H1 (cell line): ENCODE data around the gene KLF4. TPM values are rescaled to one million over a fixed set of nuclear protein-coding genes. Genes with fewer than 3 reads are reported as not detected.
"Not testable (repeated sequence)": the region's sequence is repeated elsewhere in the genome, so short reads cannot be mapped to it uniquely, and the experiment has no call there.

Experiments used
- CTCF ChIA-PET: fragments of 300-600 bp; sonication (Branson Sonifier 250); formaldehyde crosslinking; loops from one replicate; lab custom pipeline; 2021; ENCODE audit not compliant: partially characterized antibody; lab: Charles Lee
- POLR2A ChIA-PET: fragments of 300-600 bp; sonication (Branson Sonifier 250); formaldehyde crosslinking; loops from one replicate; lab custom pipeline; 2021; ENCODE audit warnings: inconsistent platforms; ENCODE audit not compliant: partially characterized antibody; lab: Charles Lee
- DNase-seq, 2 experiments: peaks; one replicate each; pipeline versions ENCODE4 v3.0.0 to v3.0.0-alpha.2; 2010 to 2022; ENCODE audit warnings: low spot score in 2 of 2, low read depth in 1 of 2, mixed read lengths in 1 of 2
- FAIRE-seq: peaks from 2 replicates; lab custom pipeline; 2011; peaks lifted over from hg19 to GRCh38; lab: Jason Lieb, UNC
- H2AFZ ChIP-seq: 2 replicates; pipeline ENCODE4 v1.8.1; 2012; ENCODE audit warnings: low read length, inconsistent platforms
- H2AK5ac ChIP-seq: 2 replicates; pipeline ENCODE4 v1.6.1; 2013; ENCODE audit warnings: low read depth, low read length
- H2BK120ac ChIP-seq: replicated peaks from 2 replicates; pipeline ENCODE3; 2013; ENCODE audit warnings: low read depth, low read length, inconsistent platforms
- H2BK12ac ChIP-seq: 2 replicates; pipeline ENCODE4 v1.6.1; 2013; ENCODE audit warnings: low read depth, low read length
- H2BK15ac ChIP-seq: 2 replicates; pipeline ENCODE4 v1.6.1; 2013; ENCODE audit warnings: low read length
- H2BK20ac ChIP-seq: 2 replicates; pipeline ENCODE4 v1.6.1; 2013; ENCODE audit warnings: low read length
- H2BK5ac ChIP-seq: 2 replicates; pipeline ENCODE4 v1.6.1; 2013; ENCODE audit warnings: low read depth, low read length
- H3K14ac ChIP-seq: 2 replicates; pipeline ENCODE4 v1.6.1; 2013; ENCODE audit warnings: inconsistent platforms; ENCODE audit not compliant: insufficient read length
- H3K18ac ChIP-seq: 2 replicates; pipeline ENCODE4 v1.6.1; 2013; ENCODE audit warnings: low read length; ENCODE audit errors: extremely low read depth
- H3K23ac ChIP-seq: 2 replicates; pipeline ENCODE4 v1.6.1; 2013; ENCODE audit warnings: inconsistent platforms; ENCODE audit not compliant: insufficient read length
- H3K23me2 ChIP-seq: 2 replicates; pipeline ENCODE4 v1.6.1; 2013; ENCODE audit warnings: low read depth, low read length
- H3K27ac ChIP-seq: 2 replicates; pipeline ENCODE4 v1.6.1; 2011; ENCODE audit warnings: low read depth, low read length, inconsistent platforms
- H3K27me3 ChIP-seq, 4 experiments: replicated peaks in 1 of 4; 1 replicate in 1 of 4; 2 replicates in 3 of 4; pipeline versions ENCODE4 v1.6.1 to v1.8.1; 2011 to 2013; ENCODE audit warnings: low read length in 3 of 4, mild to moderate bottlenecking in 3 of 4, inconsistent platforms in 2 of 4, mixed read lengths in 2 of 4, moderate library complexity in 1 of 4; ENCODE audit not compliant: control insufficient read depth in 3 of 4, insufficient read depth in 3 of 4; ENCODE audit errors: extremely low read depth in 1 of 4
- H3K36me3 ChIP-seq, 4 experiments: 2 replicates each; pipeline versions ENCODE4 v1.6.1 to v1.8.1; 2011 to 2013; ENCODE audit warnings: mild to moderate bottlenecking in 4 of 4, low read length in 3 of 4, moderate library complexity in 2 of 4, control low read depth in 1 of 4, inconsistent platforms in 1 of 4; ENCODE audit not compliant: insufficient read depth in 4 of 4, control insufficient read depth in 2 of 4
- H3K4ac ChIP-seq: replicated peaks from 2 replicates; pipeline ENCODE3; 2013; ENCODE audit warnings: low read length, low read depth, mixed read lengths, inconsistent platforms; ENCODE audit not compliant: insufficient read length
- H3K4me1 ChIP-seq, 4 experiments: replicated peaks in 1 of 4; 1 replicate in 1 of 4; 2 replicates in 3 of 4; pipeline versions ENCODE4 v1.6.1 to v1.8.1; 2011 to 2013; ENCODE audit warnings: low read length in 3 of 4, inconsistent platforms in 2 of 4, mixed read lengths in 1 of 4; ENCODE audit not compliant: insufficient read depth in 4 of 4, control insufficient read depth in 3 of 4
- H3K4me2 ChIP-seq, 2 experiments: 2 replicates each; pipeline versions ENCODE4 v1.6.1 to v1.8.1; 2011 to 2013; ENCODE audit warnings: low read depth in 2 of 2, low read length in 2 of 2, control low read depth in 1 of 2, inconsistent platforms in 1 of 2, mild to moderate bottlenecking in 1 of 2; ENCODE audit not compliant: insufficient read depth in 1 of 2
- H3K4me3 ChIP-seq, 4 experiments: fragments of 200-600, 300-600 bp in 1 of 4; sonication (generic), shearing (Covaris generic), sonication (Bioruptor Twin) in 1 of 4; 2 replicates each; pipeline versions ENCODE4 v1.5.1 to v1.8.1; 2011 to 2016; ENCODE audit warnings: low read length in 4 of 4, low read depth in 3 of 4, control low read depth in 2 of 4, inconsistent platforms in 2 of 4, mild to moderate bottlenecking in 2 of 4, mixed read lengths in 1 of 4, moderate library complexity in 1 of 4; ENCODE audit not compliant: insufficient read depth in 2 of 4; ENCODE audit errors: extremely low read depth in 1 of 4
- H3K56ac ChIP-seq: replicated peaks from 2 replicates; pipeline ENCODE3; 2013; ENCODE audit warnings: low read depth, mild to moderate bottlenecking, mixed read lengths, low read length, inconsistent platforms; ENCODE audit not compliant: insufficient read length
- H3K79me1 ChIP-seq: 2 replicates; pipeline ENCODE4 v1.6.1; 2013; ENCODE audit warnings: low read depth, low read length, control low read depth
- H3K79me2 ChIP-seq, 2 experiments: 2 replicates each; pipeline versions ENCODE4 v1.6.1 to v1.8.1; 2012 to 2013; ENCODE audit warnings: low read length in 2 of 2, mild to moderate bottlenecking in 2 of 2, inconsistent platforms in 1 of 2; ENCODE audit not compliant: insufficient read depth in 2 of 2, control insufficient read depth in 1 of 2
- H3K9ac ChIP-seq, 4 experiments: replicated peaks in 1 of 4; 1 replicate in 1 of 4; 2 replicates in 3 of 4; pipeline versions ENCODE4 v1.6.1 to v1.8.1; 2011 to 2013; ENCODE audit warnings: low read depth in 3 of 4, low read length in 3 of 4, control low read depth in 2 of 4, mild to moderate bottlenecking in 2 of 4, moderate library complexity in 2 of 4, inconsistent platforms in 1 of 4; ENCODE audit errors: extremely low read depth in 1 of 4
- H3K9me3 ChIP-seq, 2 experiments: 2 replicates each; pipeline versions ENCODE4 v1.6.1 to v1.8.1; 2012 to 2013; ENCODE audit warnings: mild to moderate bottlenecking in 2 of 2, moderate library complexity in 2 of 2, control low read depth in 1 of 2, inconsistent platforms in 1 of 2, low read depth in 1 of 2, low read length in 1 of 2, mixed read lengths in 1 of 2; ENCODE audit not compliant: insufficient read depth in 2 of 2
- H4K20me1 ChIP-seq, 2 experiments: replicated peaks in 1 of 2; 2 replicates each; pipeline versions ENCODE3 to v1.8.1; 2011 to 2013; ENCODE audit warnings: inconsistent platforms in 2 of 2, low read length in 2 of 2, mild to moderate bottlenecking in 1 of 2; ENCODE audit not compliant: insufficient read depth in 2 of 2, control insufficient read depth in 1 of 2
- H4K5ac ChIP-seq: 2 replicates; pipeline ENCODE4 v1.6.1; 2013; ENCODE audit warnings: low read length, low read depth, mixed read lengths, inconsistent platforms; ENCODE audit not compliant: insufficient read length
- H4K8ac ChIP-seq: 2 replicates; pipeline ENCODE4 v1.8.0; 2013; ENCODE audit warnings: mild to moderate bottlenecking, moderate library complexity, low read length, inconsistent platforms; ENCODE audit not compliant: insufficient read depth; ENCODE audit errors: extremely low read depth
- H4K91ac ChIP-seq: replicated peaks from 2 replicates; pipeline ENCODE3; 2013; ENCODE audit warnings: low read length, mixed read lengths, inconsistent platforms; ENCODE audit not compliant: insufficient read length
- CBX8 ChIP-seq: fragments of 300-800, 300-1000 bp; sonication (generic); IDR thresholded peaks from 2 replicates; pipeline ENCODE4 v1.7.1; 2016; ENCODE audit warnings: low read depth, low read length, borderline replicate concordance
- FOSL1 ChIP-seq: IDR thresholded peaks from 2 replicates; pipeline ENCODE4 v1.6.1; 2011; ENCODE audit warnings: mild to moderate bottlenecking, low read depth, low read length, moderate library complexity; ENCODE audit not compliant: insufficient read depth
- GABPA ChIP-seq: IDR thresholded peaks from 2 replicates; pipeline ENCODE4 v1.6.1; 2011; ENCODE audit warnings: mild to moderate bottlenecking, low read length, moderate library complexity, borderline replicate concordance; ENCODE audit not compliant: insufficient read depth
- POLR2A ChIP-seq, 2 experiments: IDR thresholded peaks; 1 replicate in 1 of 2; 2 replicates in 1 of 2; pipeline ENCODE4 v1.6.1; 2011; ENCODE audit warnings: low read depth in 2 of 2, low read length in 2 of 2, mild to moderate bottlenecking in 2 of 2; ENCODE audit errors: control extremely low read depth in 1 of 2
- WGBS, 2 experiments: shearing (Covaris generic) in 1 of 2; methylation state at CpG; one replicate each; pipeline versions ENCODE4 v1.1.6 to v1.1.7; 2013 to 2015; ENCODE audit warnings: low lambda C conversion rate in 2 of 2, mixed read lengths in 2 of 2, inconsistent platforms in 1 of 2, low coverage in 1 of 2, missing lambda C conversion rate in 1 of 2; ENCODE audit not compliant: insufficient replicate concordance in 2 of 2, insufficient coverage in 1 of 2, insufficient read length in 1 of 2; ENCODE audit errors: extremely low coverage in 1 of 2, missing lambda C conversion rate in 1 of 2; 5-methylcytosine and 5-hydroxymethylcytosine counted together
- polyA plus RNA-seq, 7 experiments: library from polyadenylated mRNA; depleted of rRNA in 3 of 7; stranded (reverse) in 5 of 7; unstranded in 2 of 7; fragments of >200 nt in 5 of 7; fragments of 200-250 nt in 2 of 7; gene quantifications; 1 replicate in 5 of 7; 2 replicates in 1 of 7; 4 replicates in 1 of 7; pipeline versions ENCODE4 v1.2.1 to v1.2.3, GENCODE V29; 2011 to 2013; ENCODE audit warnings: missing spikeins in 2 of 7, mixed read lengths in 2 of 7
- total RNA-seq: library from RNA; stranded (reverse); fragmentation: NEBNext Ultra II Directional; extraction: Animal tissue kit (Norgen Biotek cat#: 25700); gene quantifications from 2 replicates; pipeline ENCODE4 v1.2.1, GENCODE V29; 2021

Gene KLF4
- total and polyA plus RNA-seq, 2 of the 8 experiments (the other 6 are each of a cell fraction or from before 2014, with no cell fraction given) = 0.77 to 2.8 TPM

GRCh38 chr9:107502464-107502863, 12.9 kb upstream of the KLF4 start (continued):
- TF ChIP-seq GABPA (no peak), POLR2A (IDR thresholded peaks at IDR 0.05; ENCODE audit: control extremely low read depth in 1 of 2, low read depth in 2 of 2, low read length in 2 of 2) (no peak), FOSL1 (no peak), CBX8 (no peak)
- TF ChIP-seq, all 59 proteins: peak for 0

GRCh38 chr9:107500421-107501200, 11.0 kb upstream of the KLF4 start:
- H3K9ac ChIP-seq, H2BK15ac ChIP-seq, H3K23me2 ChIP-seq, H2AFZ ChIP-seq, H2BK20ac ChIP-seq, H3K56ac ChIP-seq, FAIRE-seq, H3K27me3 ChIP-seq, H3K23ac ChIP-seq, H3K36me3 ChIP-seq, H2BK5ac ChIP-seq, H4K20me1 ChIP-seq, H2BK120ac ChIP-seq, H3K4me3 ChIP-seq, H3K79me2 ChIP-seq, H3K4me1 ChIP-seq, H3K4me2 ChIP-seq, H3K79me1 ChIP-seq, H3K18ac ChIP-seq, POLR2A ChIA-PET, H4K8ac ChIP-seq, H4K91ac ChIP-seq, DNase-seq, H2BK12ac ChIP-seq, H4K5ac ChIP-seq, H3K14ac ChIP-seq, H3K27ac ChIP-seq, H3K4ac ChIP-seq, H2AK5ac ChIP-seq, H3K9me3 ChIP-seq: not testable (repeated sequence)
- CTCF ChIA-PET = interaction anchor here (1.0 to 1.2 kb wide), 3 partner anchors 13 to 75 kb away, joined by 3 to 4 read pairs (median 3); no protein-coding TSS in a partner anchor
- 94% methylated on average over 14 of the region's 17 CpGs; no CpG with 5 or more reads in 1 of the 2 experiments for WGBS, 2 experiments
